HepG2 (cell line): ENCODE measurements around the gene MFSD12. TPM values are rescaled to one million over a fixed set of nuclear protein-coding genes. Genes with fewer than 3 reads are reported as not detected.

Experiments used
- CHCHD3 ChIP-seq: sonication (generic); formaldehyde crosslinking; IDR thresholded peaks from 2 replicates; pipeline ENCODE4 v1.8.0; 2022; ENCODE audit warnings: mild to moderate bottlenecking, missing genetic modification reagents, moderate library complexity
- GPBP1L1 ChIP-seq: sonication (generic); formaldehyde crosslinking; IDR thresholded peaks from 2 replicates; pipeline ENCODE4 v1.5.0; 2020; ENCODE audit warnings: mild to moderate bottlenecking, missing genetic modification reagents
- KDM2A ChIP-seq: sonication (generic); formaldehyde crosslinking; IDR thresholded peaks from 2 replicates; pipeline ENCODE4 v1.4.0; 2020; ENCODE audit warnings: low read depth, missing genetic modification reagents, borderline replicate concordance
- NFATC3 ChIP-seq: sonication (generic); formaldehyde crosslinking; IDR thresholded peaks from 2 replicates; pipeline ENCODE4 v1.5.1; 2020; ENCODE audit warnings: mild to moderate bottlenecking, missing genetic modification reagents
- RBFOX2 ChIP-seq: fragments of 200-400 bp; formaldehyde crosslinking; IDR thresholded peaks from 2 replicates; pipeline ENCODE4 v1.6.1; 2017; ENCODE audit warnings: low read depth, mild to moderate bottlenecking, low read length
- ZNF20 ChIP-seq: sonication (generic); formaldehyde crosslinking; IDR thresholded peaks from 2 replicates; pipeline ENCODE4 v1.4.0; 2020; ENCODE audit warnings: mild to moderate bottlenecking, moderate library complexity, missing genetic modification reagents
- ZNF619 ChIP-seq: sonication (generic); formaldehyde crosslinking; IDR thresholded peaks from 2 replicates; pipeline ENCODE4 v1.4.0; 2020; ENCODE audit warnings: mild to moderate bottlenecking, missing genetic modification reagents
- ZNF768 ChIP-seq: sonication (generic); formaldehyde crosslinking; IDR thresholded peaks from 2 replicates; pipeline ENCODE4 v1.4.0; 2020; ENCODE audit warnings: missing genetic modification reagents
- ZNF781 ChIP-seq: sonication (generic); formaldehyde crosslinking; IDR thresholded peaks from 2 replicates; pipeline ENCODE4 v1.5.1; 2020; ENCODE audit warnings: borderline replicate concordance, mild to moderate bottlenecking, missing genetic modification reagents; ENCODE audit errors: not compliant biosample characterization
- polyA plus RNA-seq, 8 experiments: library from polyadenylated mRNA; depleted of rRNA in 3 of 8; stranded (reverse) in 7 of 8; unstranded in 1 of 8; fragments of >200 nt; fragmentation: Illumina TruSeq in 4 of 8; extraction: Trizol in 4 of 8; gene quantifications; 2 replicates each; pipeline versions ENCODE4 v1.2.1 to v1.2.3, GENCODE V29; 2011 to 2016; ENCODE audit warnings: low read depth in 4 of 8, missing spikeins in 1 of 8, mixed read lengths in 1 of 8; ENCODE audit not compliant: insufficient read depth in 1 of 8
- total RNA-seq, 5 experiments: library from RNA; depleted of rRNA; stranded (reverse); fragments of >200 nt; fragmentation: Illumina TruSeq; extraction: Trizol; gene quantifications; 2 replicates each; pipeline ENCODE4 v1.2.3, GENCODE V29; 2016; ENCODE audit warnings: low read depth in 1 of 5
- TF ChIP-seq, protein P1 (sequence below): sonication (generic); formaldehyde crosslinking; IDR thresholded peaks from 2 replicates; pipeline ENCODE4; 2020; ENCODE audit warnings: missing genetic modification reagents, mild to moderate bottlenecking, borderline replicate concordance

The MFSD12 gene
- total and polyA plus RNA-seq, 2 of the 13 experiments (the other 11 are each of a cell fraction or from before 2014, with no cell fraction given) = 27.2 to 29.1 TPM

- TF ChIP-seq, protein P1, sequence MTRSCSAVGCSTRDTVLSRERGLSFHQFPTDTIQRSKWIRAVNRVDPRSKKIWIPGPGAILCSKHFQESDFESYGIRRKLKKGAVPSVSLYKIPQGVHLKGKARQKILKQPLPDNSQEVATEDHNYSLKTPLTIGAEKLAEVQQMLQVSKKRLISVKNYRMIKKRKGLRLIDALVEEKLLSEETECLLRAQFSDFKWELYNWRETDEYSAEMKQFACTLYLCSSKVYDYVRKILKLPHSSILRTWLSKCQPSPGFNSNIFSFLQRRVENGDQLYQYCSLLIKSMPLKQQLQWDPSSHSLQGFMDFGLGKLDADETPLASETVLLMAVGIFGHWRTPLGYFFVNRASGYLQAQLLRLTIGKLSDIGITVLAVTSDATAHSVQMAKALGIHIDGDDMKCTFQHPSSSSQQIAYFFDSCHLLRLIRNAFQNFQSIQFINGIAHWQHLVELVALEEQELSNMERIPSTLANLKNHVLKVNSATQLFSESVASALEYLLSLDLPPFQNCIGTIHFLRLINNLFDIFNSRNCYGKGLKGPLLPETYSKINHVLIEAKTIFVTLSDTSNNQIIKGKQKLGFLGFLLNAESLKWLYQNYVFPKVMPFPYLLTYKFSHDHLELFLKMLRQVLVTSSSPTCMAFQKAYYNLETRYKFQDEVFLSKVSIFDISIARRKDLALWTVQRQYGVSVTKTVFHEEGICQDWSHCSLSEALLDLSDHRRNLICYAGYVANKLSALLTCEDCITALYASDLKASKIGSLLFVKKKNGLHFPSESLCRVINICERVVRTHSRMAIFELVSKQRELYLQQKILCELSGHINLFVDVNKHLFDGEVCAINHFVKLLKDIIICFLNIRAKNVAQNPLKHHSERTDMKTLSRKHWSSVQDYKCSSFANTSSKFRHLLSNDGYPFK (CRISPR knock-in tag) = peak; percentile 38; the same call in 1 of the 2 replicates
- TF ChIP-seq RBFOX2 (no peak), ZNF768 (CRISPR knock-in tag) (0 out of 2 replicates have a peak, but pooled peaks have one; percentile 1), CHCHD3 (no peak), ZNF20 (no peak), ZNF781 (CRISPR knock-in tag) (no peak), KDM2A (CRISPR knock-in tag) (no peak), GPBP1L1 (CRISPR knock-in tag) (no peak), ZNF619 (CRISPR knock-in tag) (no peak), NFATC3 (CRISPR knock-in tag) (no peak)
These were observed 47.6 kb upstream of the MFSD12 start (continued) for GRCh38 chr19:3604987-3605343.
